Panc1 (cell line): ENCODE results near the gene PNRC1. TPM values are rescaled to one million over a fixed set of nuclear protein-coding genes. Genes with fewer than 3 reads are reported as not detected.

Source experiments
- ATAC-seq: fragments of 200-7000 bp; cut with Tn5 transposase; 2 replicates; pipeline ENCODE4 v1.9.1; 2020; ENCODE audit warnings: mild to moderate bottlenecking, moderate library complexity
- BruUV-seq: library from RNA; stranded (reverse); fragments of 400-500 nt; replicated peaks from 2 replicates; lab custom pipeline; 2021; lab: Mats Ljungman, UMichigan
- CTCF ChIA-PET: fragments of 300-600 bp; sonication (Branson Sonifier 250); formaldehyde crosslinking; loops from one replicate; lab custom pipeline; 2022; ENCODE audit warnings: antibody characterized with exemption; lab: Charles Lee
- POLR2A ChIA-PET: fragments of 300-600 bp; sonication (Branson Sonifier 250); formaldehyde crosslinking; loops from one replicate; lab custom pipeline; 2022; ENCODE audit warnings: antibody characterized with exemption; lab: Charles Lee
- DNase-seq: peaks from one replicate; pipeline ENCODE4 v3.0.0-alpha.2; 2010; ENCODE audit warnings: low read depth, low spot score
- H3K27ac ChIP-seq: 2 replicates; pipeline ENCODE4 v1.5.1; 2011; ENCODE audit warnings: mild to moderate bottlenecking, low read length, inconsistent platforms
- H3K27me3 ChIP-seq: fragments of 200-500 bp; sonication (Bioruptor generic); 2 replicates; pipeline ENCODE4 v1.6.0; 2014; ENCODE audit warnings: low read length, inconsistent platforms; ENCODE audit not compliant: control insufficient read depth, insufficient read depth
- H3K36me3 ChIP-seq: fragments of 200-500 bp; sonication (Bioruptor generic); 2 replicates; pipeline ENCODE4 v1.5.1; 2014; ENCODE audit warnings: inconsistent platforms, mild to moderate bottlenecking, low read length, moderate library complexity; ENCODE audit not compliant: control insufficient read depth, insufficient read depth
- H3K4me1 ChIP-seq: 2 replicates; pipeline ENCODE4 v1.5.1; 2011; ENCODE audit warnings: inconsistent platforms, mild to moderate bottlenecking, low read length, moderate library complexity; ENCODE audit not compliant: control insufficient read depth, insufficient read depth
- H3K4me3 ChIP-seq, 2 experiments: 2 replicates each; pipeline ENCODE4 v1.5.1; 2011 to 2012; ENCODE audit warnings: low read depth in 2 of 2, low read length in 2 of 2, mild to moderate bottlenecking in 2 of 2, inconsistent platforms in 1 of 2, moderate library complexity in 1 of 2
- H3K9me3 ChIP-seq: fragments of 200-500 bp; sonication (Bioruptor generic); 2 replicates; pipeline ENCODE4 v1.5.1; 2014; ENCODE audit warnings: low read depth, mild to moderate bottlenecking, inconsistent platforms, low read length, moderate library complexity; ENCODE audit not compliant: control insufficient read depth, insufficient read depth
- POLR2AphosphoS5 ChIP-seq: IDR thresholded peaks from 2 replicates; pipeline ENCODE4 v1.6.1; 2012; ENCODE audit warnings: mild to moderate bottlenecking, low read depth, low read length, moderate library complexity
- REST ChIP-seq, 2 experiments: IDR thresholded peaks; 2 replicates each; pipeline ENCODE4 v1.6.1; 2011 to 2012; ENCODE audit warnings: low read depth in 2 of 2, control low read depth in 1 of 2, low read length in 1 of 2, mild to moderate bottlenecking in 1 of 2, moderate library complexity in 1 of 2; ENCODE audit not compliant: insufficient read depth in 1 of 2
- SIN3A ChIP-seq: IDR thresholded peaks from 2 replicates; pipeline ENCODE4 v1.6.1; 2012; ENCODE audit warnings: low read depth, mild to moderate bottlenecking, low read length, moderate library complexity, borderline replicate concordance; ENCODE audit not compliant: insufficient read depth
- TCF7L2 ChIP-seq: IDR thresholded peaks from 2 replicates; pipeline ENCODE4 v1.6.1; 2011; ENCODE audit warnings: mild to moderate bottlenecking, low read depth, low read length, inconsistent platforms
- in situ Hi-C: cut with HindIII; loops from 2 replicates; pipeline ENCODE4 v1.10.0; 2016; ENCODE audit warnings: low sequenced_read_pairs, low pct_unique_long_range_greater_than_20kb
- intact Hi-C: fragments of 100-400 bp; cut with micrococcal nuclease; formaldehyde crosslinking; loops from one replicate; pipeline ENCODE4 v1.10.0; 2022; ENCODE audit not compliant: unreplicated experiment
- total RNA-seq: library from RNA; stranded (reverse); gene quantifications from one replicate; pipeline ENCODE4 v1.2.1, GENCODE V29; 2021; ENCODE audit not compliant: unreplicated experiment
- TF ChIP-seq, protein P1 (sequence below): fragments of 450-650 bp; IDR thresholded peaks from 2 replicates; pipeline ENCODE4 v1.5.1; 2017; ENCODE audit warnings: mild to moderate bottlenecking

The PNRC1 gene
- total RNA-seq, 1 experiment from 2014 or later: 63.5 TPM

- DNase-seq (no peak), ATAC-seq (no peak)
- TF ChIP-seq SIN3A (no peak), REST (IDR thresholded peaks at IDR 0.05; ENCODE audit: insufficient read depth in 1 of 2, low read depth in 2 of 2, low read length in 1 of 2) (no peak), TCF7L2 (no peak), POLR2AphosphoS5 (no peak)
- TF ChIP-seq, protein P1, sequence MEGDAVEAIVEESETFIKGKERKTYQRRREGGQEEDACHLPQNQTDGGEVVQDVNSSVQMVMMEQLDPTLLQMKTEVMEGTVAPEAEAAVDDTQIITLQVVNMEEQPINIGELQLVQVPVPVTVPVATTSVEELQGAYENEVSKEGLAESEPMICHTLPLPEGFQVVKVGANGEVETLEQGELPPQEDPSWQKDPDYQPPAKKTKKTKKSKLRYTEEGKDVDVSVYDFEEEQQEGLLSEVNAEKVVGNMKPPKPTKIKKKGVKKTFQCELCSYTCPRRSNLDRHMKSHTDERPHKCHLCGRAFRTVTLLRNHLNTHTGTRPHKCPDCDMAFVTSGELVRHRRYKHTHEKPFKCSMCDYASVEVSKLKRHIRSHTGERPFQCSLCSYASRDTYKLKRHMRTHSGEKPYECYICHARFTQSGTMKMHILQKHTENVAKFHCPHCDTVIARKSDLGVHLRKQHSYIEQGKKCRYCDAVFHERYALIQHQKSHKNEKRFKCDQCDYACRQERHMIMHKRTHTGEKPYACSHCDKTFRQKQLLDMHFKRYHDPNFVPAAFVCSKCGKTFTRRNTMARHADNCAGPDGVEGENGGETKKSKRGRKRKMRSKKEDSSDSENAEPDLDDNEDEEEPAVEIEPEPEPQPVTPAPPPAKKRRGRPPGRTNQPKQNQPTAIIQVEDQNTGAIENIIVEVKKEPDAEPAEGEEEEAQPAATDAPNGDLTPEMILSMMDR: no peak
- in situ Hi-C loops (no loop called here), intact Hi-C loops (no loop called here)
- H3K27ac ChIP-seq: no peak overlapping the region
- H3K36me3 ChIP-seq: no peaks in the 10 kb centered on the region
- no peaks in the 10 kb centered on the region for H3K4me1 ChIP-seq
- H3K27me3 ChIP-seq: no peaks in the 10 kb centered on the region; the same call in 1 of the 2 replicates
- POLR2A ChIA-PET: no interaction called here
- no TSS peak for BruUV-seq
- no peaks in the 10 kb centered on the region for H3K9me3 ChIP-seq
- no peak overlapping the region for H3K4me3 ChIP-seq
- CTCF ChIA-PET: no interaction called here
Observed at GRCh38 chr6:89134723-89135122, 54.2 kb downstream of the PNRC1 start.

Other genes starting within 250 kb of the PNRC1 start
- gene RNGTT, start 117.1 kb upstream of the PNRC1 start, total RNA-seq: 21.2 TPM
- 0.28 TPM for gene SRSF12, start 37.3 kb downstream of the PNRC1 start, total RNA-seq
- gene PM20D2, start 65.3 kb downstream of the PNRC1 start, total RNA-seq: 13.6 TPM
- gene GABRR1, start 136.6 kb downstream of the PNRC1 start, total RNA-seq: not detected
- gene GABRR2, start 234.5 kb downstream of the PNRC1 start, total RNA-seq: 0.18 TPM